Loucy (cell line): ENCODE measurements around the gene CAPZA2.
"Not testable (repeated sequence)": the region's sequence is repeated elsewhere in the genome, so short reads cannot be mapped to it uniquely, and the experiment has no call there.

Experiments used
- H2AFZ ChIP-seq: fragments of 200-600 bp; sonication (generic); 2 replicates; pipeline ENCODE4 v1.6.0; 2016; ENCODE audit warnings: antibody characterized with exemption, mild to moderate bottlenecking, low read length, moderate library complexity
- H3F3A ChIP-seq: fragments of 200-600 bp; 2 replicates; pipeline ENCODE4 v1.6.0; 2016; ENCODE audit warnings: antibody characterized with exemption, low read depth, mild to moderate bottlenecking
- H3K27me3 ChIP-seq: fragments of 200-600 bp; sonication (generic); 2 replicates; pipeline ENCODE4 v1.6.1; 2014; ENCODE audit warnings: low read length, mild to moderate bottlenecking; ENCODE audit not compliant: insufficient read depth, poor library complexity, severe bottlenecking
- H3K36me3 ChIP-seq: fragments of 200-600 bp; sonication (generic); 2 replicates; pipeline ENCODE4 v1.6.1; 2016; ENCODE audit warnings: low read length; ENCODE audit not compliant: insufficient read depth
- H3K4me1 ChIP-seq: fragments of 200-600 bp; sonication (generic); 2 replicates; pipeline ENCODE4 v1.5.1; 2014; ENCODE audit warnings: low read length, mild to moderate bottlenecking; ENCODE audit not compliant: insufficient read depth, poor library complexity, severe bottlenecking
- H3K4me2 ChIP-seq: fragments of 200-600 bp; sonication (generic); 2 replicates; pipeline ENCODE4 v1.6.0; 2014; ENCODE audit warnings: antibody characterized with exemption, low read length, low read depth, mild to moderate bottlenecking; ENCODE audit not compliant: poor library complexity, severe bottlenecking
- H3K4me3 ChIP-seq: fragments of 200-600 bp; sonication (generic); 2 replicates; pipeline ENCODE4 v1.5.1; 2014; ENCODE audit warnings: low read length, mild to moderate bottlenecking, mixed read lengths; ENCODE audit not compliant: poor library complexity, severe bottlenecking
- H3K79me2 ChIP-seq: fragments of 200-600 bp; sonication (generic); 2 replicates; pipeline ENCODE4 v1.6.1; 2014; ENCODE audit warnings: low read length; ENCODE audit not compliant: insufficient read depth
- H3K9ac ChIP-seq: fragments of 200-600 bp; sonication (generic); 2 replicates; pipeline ENCODE4 v1.6.0; 2014; ENCODE audit warnings: mild to moderate bottlenecking, low read depth, low read length, moderate library complexity; ENCODE audit not compliant: poor library complexity, severe bottlenecking
- H3K9me2 ChIP-seq: fragments of 200-600 bp; sonication (generic); replicated peaks from 2 replicates; pipeline ENCODE4 v1.6.1; 2016; ENCODE audit warnings: low read depth, low read length, mixed read lengths
- H3K9me3 ChIP-seq: fragments of 200-600 bp; sonication (generic); 2 replicates; pipeline ENCODE4 v1.6.1; 2014; ENCODE audit warnings: mild to moderate bottlenecking, antibody characterized with exemption, low read length, low read depth; ENCODE audit not compliant: insufficient read depth
- H4K20me1 ChIP-seq: fragments of 200-600 bp; sonication (generic); 2 replicates; pipeline ENCODE4 v1.6.0; 2014; ENCODE audit warnings: antibody characterized with exemption, low read length, mild to moderate bottlenecking; ENCODE audit not compliant: insufficient read depth, poor library complexity, severe bottlenecking
- EZH2phosphoT487 ChIP-seq: fragments of 200-600 bp; IDR thresholded peaks from 2 replicates; pipeline ENCODE4 v1.6.1; 2018; ENCODE audit warnings: antibody characterized with exemption, mild to moderate bottlenecking, moderate library complexity, borderline replicate concordance
- TF ChIP-seq, protein P1 (sequence below): fragments of 200-600 bp; sonication (generic); conservative IDR thresholded peaks from 2 replicates; pipeline ENCODE4 v1.5.1; 2014; ENCODE audit warnings: mild to moderate bottlenecking, antibody characterized with exemption, low read length

Gene CAPZA2

DNA sequence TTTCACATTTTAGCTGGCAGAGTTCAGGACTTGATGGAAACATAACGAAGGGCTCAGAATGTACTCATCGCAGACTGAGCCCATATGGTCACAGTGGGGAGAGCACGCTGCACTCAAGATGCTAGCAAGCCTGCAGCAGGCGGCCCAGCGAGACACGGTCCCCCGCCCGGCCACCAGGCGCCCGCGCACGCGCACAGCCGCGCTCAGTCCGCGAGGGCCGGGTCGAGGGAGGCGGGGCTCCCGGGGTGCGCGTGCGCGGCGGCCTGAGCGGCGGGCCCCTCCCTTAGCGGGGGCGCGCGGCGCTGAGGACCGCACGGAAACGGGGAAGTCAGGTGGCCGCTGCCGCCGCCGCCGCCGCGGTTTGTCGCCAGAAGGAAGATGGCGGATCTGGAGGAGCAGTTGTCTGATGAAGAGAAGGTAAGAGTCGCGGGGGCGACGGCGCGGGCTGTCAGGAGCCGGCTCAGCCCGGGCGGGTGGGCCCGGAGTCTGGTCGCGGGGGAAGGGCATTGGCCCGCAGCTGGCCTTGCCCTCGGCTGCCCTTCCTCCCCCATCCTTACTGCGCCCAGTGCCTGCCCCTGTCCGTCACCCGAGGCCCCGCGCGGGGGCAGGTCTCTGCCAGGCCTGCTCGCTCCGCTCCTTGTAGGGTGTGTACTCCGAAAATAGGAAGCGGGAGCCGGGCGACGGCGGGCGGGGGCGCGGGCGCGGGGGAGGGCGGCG is at the start of gene CAPZA2:
TSS of gene CAPZA2 (plus strand) at position 354 of the 717 bp plus-strand sequence. CDS start at position 379, 25 bp downstream.
- H3K4me3 ChIP-seq: peak within 1 kb of the TSS; percentile 87
- H3K9me3 ChIP-seq: no peaks in the 10 kb centered on the region
- H3K4me2 ChIP-seq: peak within 1 kb of the TSS; percentile 75
- no peaks in the 10 kb centered on the region for H3K9me2 ChIP-seq
- peaks cover 20% of the 10 kb centered on the region for H3K4me1 ChIP-seq
- no peaks in the 10 kb centered on the region for H3K27me3 ChIP-seq
- peaks cover 43% of the 10 kb centered on the region for H4K20me1 ChIP-seq
- peak within 1 kb of the TSS; percentile 92 for H2AFZ ChIP-seq
- peaks cover 49% of the 10 kb centered on the region for H3K79me2 ChIP-seq
- no peaks in the 10 kb centered on the region for H3K36me3 ChIP-seq
- no peak for TF ChIP-seq EZH2phosphoT487
- TF ChIP-seq, protein P1, sequence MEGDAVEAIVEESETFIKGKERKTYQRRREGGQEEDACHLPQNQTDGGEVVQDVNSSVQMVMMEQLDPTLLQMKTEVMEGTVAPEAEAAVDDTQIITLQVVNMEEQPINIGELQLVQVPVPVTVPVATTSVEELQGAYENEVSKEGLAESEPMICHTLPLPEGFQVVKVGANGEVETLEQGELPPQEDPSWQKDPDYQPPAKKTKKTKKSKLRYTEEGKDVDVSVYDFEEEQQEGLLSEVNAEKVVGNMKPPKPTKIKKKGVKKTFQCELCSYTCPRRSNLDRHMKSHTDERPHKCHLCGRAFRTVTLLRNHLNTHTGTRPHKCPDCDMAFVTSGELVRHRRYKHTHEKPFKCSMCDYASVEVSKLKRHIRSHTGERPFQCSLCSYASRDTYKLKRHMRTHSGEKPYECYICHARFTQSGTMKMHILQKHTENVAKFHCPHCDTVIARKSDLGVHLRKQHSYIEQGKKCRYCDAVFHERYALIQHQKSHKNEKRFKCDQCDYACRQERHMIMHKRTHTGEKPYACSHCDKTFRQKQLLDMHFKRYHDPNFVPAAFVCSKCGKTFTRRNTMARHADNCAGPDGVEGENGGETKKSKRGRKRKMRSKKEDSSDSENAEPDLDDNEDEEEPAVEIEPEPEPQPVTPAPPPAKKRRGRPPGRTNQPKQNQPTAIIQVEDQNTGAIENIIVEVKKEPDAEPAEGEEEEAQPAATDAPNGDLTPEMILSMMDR: no peak; the same call in 1 of the 2 replicates
- H3F3A ChIP-seq: no peaks in the 10 kb centered on the region
- peak within 1 kb of the TSS; percentile 88 for H3K9ac ChIP-seq

DNA sequence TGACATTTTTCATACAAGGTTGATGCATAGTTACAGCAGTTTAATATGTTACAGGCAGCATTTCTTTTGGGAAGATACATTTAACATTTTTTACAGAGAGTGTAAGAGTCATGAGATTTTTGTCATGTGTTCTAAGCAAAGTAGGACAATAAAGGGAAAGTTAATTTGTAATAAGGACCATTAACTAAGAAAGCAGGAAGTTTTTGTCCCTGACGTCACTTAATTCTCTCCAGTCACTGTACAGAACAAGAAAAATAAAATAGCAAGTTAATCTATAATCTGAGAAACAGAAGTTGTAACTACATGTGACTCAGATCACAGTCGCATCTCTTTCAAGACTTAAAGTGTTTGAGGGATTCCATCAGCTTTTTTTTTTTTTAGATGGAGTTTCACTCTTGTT is 49.5 kb upstream of the CAPZA2 start:
- Histone ChIP-seq H3K4me1 (peaks cover 12% of the 10 kb centered on the region), H3K4me2 (no peak overlapping the region), H2AFZ (no peak overlapping the region), H3K9me2 (no peaks in the 10 kb centered on the region), H3K4me3 (no peak overlapping the region), H3K79me2 (no peaks in the 10 kb centered on the region), H3K9ac (no peak overlapping the region), H3F3A (no peaks in the 10 kb centered on the region), H3K27me3 (no peaks in the 10 kb centered on the region), H4K20me1 (no peaks in the 10 kb centered on the region), H3K36me3 (no peaks in the 10 kb centered on the region), H3K9me3 (no peaks in the 10 kb centered on the region)
- TF ChIP-seq EZH2phosphoT487: no peak
- TF ChIP-seq, protein P1: no peak

DNA sequence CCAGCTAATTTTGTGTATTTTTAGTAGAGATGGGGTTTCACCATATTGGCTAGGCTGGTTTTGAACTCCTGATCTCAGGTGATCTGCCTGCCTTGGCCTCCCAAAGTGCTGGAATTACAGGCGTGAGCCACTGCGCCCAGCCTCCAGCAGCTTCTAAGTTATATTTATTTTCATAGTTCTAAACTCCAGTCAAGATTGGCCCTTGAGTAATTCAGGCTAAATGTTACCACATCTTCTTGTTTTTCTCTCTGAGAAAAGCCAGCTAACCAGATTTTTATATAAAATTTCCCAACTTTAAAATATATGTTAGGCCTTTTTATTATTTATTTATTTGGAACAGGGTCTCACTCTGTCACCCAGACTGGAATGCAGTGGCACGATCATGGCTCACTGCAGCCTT is 49.0 kb upstream of the CAPZA2 start:
- not testable (repeated sequence) for H2AFZ ChIP-seq, H3K36me3 ChIP-seq, H3K9me3 ChIP-seq, H3K9me2 ChIP-seq, H3F3A ChIP-seq, H3K9ac ChIP-seq, H3K27me3 ChIP-seq, H4K20me1 ChIP-seq, H3K4me2 ChIP-seq, H3K79me2 ChIP-seq, H3K4me3 ChIP-seq
- peaks cover 12% of the 10 kb centered on the region for H3K4me1 ChIP-seq

DNA sequence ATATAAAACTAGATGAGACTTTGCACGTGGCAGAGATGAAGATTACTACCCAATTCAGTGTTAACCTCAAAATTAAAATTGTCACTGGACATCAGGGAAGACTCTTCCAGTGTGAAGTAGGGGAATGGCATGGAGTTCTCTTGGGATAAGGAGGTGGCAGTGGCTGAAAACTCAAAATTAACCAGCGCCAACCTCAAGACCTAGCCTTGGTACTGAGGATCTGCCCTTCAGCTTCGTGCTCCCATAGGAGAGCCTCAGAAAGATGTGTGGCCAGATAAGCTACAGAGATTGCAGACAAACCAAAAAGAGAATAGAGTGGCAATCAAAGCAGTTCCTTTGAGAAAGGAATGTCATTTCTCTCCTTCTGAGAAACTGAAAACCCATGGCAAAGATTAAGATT is 47.3 kb upstream of the CAPZA2 start:
- H3K4me3 ChIP-seq: no peak overlapping the region
- H3K36me3 ChIP-seq: no peaks in the 10 kb centered on the region
- TF ChIP-seq, protein P1: no peak
- no peaks in the 10 kb centered on the region for H3K27me3 ChIP-seq
- no peak overlapping the region for H2AFZ ChIP-seq
- no peak overlapping the region for H3K9ac ChIP-seq
- no peaks in the 10 kb centered on the region for H3K9me2 ChIP-seq
- no peaks in the 10 kb centered on the region for H3K9me3 ChIP-seq
- peaks cover 9% of the 10 kb centered on the region for H3K4me1 ChIP-seq
- H3K79me2 ChIP-seq: no peaks in the 10 kb centered on the region
- no peaks in the 10 kb centered on the region for H3F3A ChIP-seq
- no peaks in the 10 kb centered on the region for H4K20me1 ChIP-seq
- no peak overlapping the region for H3K4me2 ChIP-seq
